ENCODE measurements around the gene HEG1.

HEG1 gene

GRCh38 chr3:125058529-125058928 lies 2.7 kb upstream of the HEG1 start:
- TF ChIP-seq, protein P1, sequence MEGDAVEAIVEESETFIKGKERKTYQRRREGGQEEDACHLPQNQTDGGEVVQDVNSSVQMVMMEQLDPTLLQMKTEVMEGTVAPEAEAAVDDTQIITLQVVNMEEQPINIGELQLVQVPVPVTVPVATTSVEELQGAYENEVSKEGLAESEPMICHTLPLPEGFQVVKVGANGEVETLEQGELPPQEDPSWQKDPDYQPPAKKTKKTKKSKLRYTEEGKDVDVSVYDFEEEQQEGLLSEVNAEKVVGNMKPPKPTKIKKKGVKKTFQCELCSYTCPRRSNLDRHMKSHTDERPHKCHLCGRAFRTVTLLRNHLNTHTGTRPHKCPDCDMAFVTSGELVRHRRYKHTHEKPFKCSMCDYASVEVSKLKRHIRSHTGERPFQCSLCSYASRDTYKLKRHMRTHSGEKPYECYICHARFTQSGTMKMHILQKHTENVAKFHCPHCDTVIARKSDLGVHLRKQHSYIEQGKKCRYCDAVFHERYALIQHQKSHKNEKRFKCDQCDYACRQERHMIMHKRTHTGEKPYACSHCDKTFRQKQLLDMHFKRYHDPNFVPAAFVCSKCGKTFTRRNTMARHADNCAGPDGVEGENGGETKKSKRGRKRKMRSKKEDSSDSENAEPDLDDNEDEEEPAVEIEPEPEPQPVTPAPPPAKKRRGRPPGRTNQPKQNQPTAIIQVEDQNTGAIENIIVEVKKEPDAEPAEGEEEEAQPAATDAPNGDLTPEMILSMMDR (IDR thresholded peaks at IDR 0.05; ENCODE audit: low read depth, low read length) = no peak
- DNase-seq (ENCODE audit: extremely low read depth, low read depth) = no peak

DNA sequence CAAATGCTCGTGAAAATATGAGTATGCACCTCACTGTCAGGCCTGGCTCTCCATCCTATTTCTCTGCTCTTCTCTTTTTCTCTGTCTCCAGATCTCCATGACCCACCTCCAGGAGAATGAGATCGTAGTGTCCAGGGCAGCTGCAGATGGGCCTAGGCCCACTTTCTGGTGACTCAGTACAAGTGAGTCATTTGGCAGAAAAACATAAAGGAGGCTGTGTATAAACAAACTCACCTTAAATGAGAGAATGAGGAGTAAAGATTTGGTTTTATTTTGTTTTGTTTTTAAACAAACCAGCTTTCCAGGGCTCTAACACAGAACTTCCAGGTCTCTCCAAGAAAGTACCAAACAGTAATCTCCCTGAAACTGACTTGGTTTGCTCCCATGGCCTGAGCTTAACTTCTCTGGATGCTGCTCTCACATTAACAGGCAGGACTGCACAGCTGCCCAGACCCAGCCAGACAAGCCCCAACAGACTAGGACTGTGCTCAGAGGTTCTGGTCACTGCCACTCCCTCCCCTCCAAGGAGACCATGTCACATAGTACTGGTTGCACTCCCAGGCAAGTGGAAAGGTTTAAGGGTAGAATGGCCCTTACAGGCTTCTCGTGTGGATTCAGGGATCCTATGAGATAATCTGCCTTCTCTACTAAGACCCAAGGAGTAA lies 1.5 kb upstream of the HEG1 start:
- TF ChIP-seq, protein P1 (IDR thresholded peaks at IDR 0.05; ENCODE audit: low read depth, low read length) = no peak
- no peak for DNase-seq (ENCODE audit: extremely low read depth, low read depth)

- DNase-seq (ENCODE audit: extremely low read depth, low read depth) = no peak
- TF ChIP-seq, protein P1 (IDR thresholded peaks at IDR 0.05; ENCODE audit: low read depth, low read length) = no peak; the same call in 1 of the 2 replicates
Observed at GRCh38 chr3:125055331-125055912, 375 bp downstream of the HEG1 start.

GRCh38 chr3:125054449-125055329 lies 1.1 kb downstream of the HEG1 start:
- TF ChIP-seq, protein P1 (IDR thresholded peaks at IDR 0.05; ENCODE audit: low read depth, low read length) = peak; percentile 21
- DNase-seq (ENCODE audit: extremely low read depth, low read depth) = peak; percentile 24

DNA sequence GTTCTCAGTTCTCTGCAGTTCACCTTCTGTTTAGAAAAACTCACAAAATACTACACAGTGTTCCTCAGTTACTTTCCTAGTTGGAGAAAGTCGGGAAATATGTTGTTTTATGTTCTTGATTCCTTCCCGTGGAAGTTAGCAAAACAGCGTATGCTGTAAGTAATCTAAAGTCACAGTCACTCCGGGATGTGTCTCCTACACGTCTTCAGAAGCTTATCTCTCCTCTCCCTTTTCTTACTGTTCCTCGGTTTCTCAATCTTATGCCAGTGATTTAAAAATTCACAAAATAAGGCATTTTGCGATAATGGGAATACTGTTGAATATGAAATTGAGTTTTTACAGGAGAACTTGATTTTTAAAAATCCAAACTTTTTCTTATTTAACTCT lies 1.7 kb downstream of the HEG1 start:
- TF ChIP-seq, protein P1 (IDR thresholded peaks at IDR 0.05; ENCODE audit: low read depth, low read length) = no peak

DNA sequence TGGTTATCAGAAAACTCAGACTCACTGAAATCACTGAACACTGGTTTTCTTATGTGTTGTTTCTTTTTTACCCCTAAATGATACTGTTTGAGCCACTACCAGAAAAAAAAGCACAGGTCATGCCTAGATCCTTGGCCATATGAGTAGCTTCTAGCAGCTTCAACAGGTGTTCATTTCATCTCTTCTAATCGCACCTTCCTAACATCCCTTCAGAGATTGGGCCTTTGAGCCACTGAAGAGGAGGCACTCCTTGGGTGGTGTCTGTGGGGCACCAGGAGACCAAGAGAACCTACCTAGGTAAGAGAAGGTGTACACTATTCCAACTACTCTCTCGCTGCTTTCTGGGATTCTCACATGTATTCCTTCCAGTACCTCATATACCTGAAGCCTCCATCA lies 2.5 kb downstream of the HEG1 start:
- TF ChIP-seq, protein P1 (IDR thresholded peaks at IDR 0.05; ENCODE audit: low read depth, low read length) = no peak

More for the DNA sequence above, 1.7 kb downstream of the HEG1 start:
- no peak for DNase-seq (ENCODE audit: extremely low read depth, low read depth)

More for the DNA sequence above, 2.5 kb downstream of the HEG1 start:
- DNase-seq (ENCODE audit: extremely low read depth, low read depth) = no peak
